GM23248 (cell line): Measurements from ENCODE around the gene IQGAP2. TPM values are rescaled to one million over a fixed set of nuclear protein-coding genes. Genes with fewer than 3 reads are reported as not detected.

Experiments
- DNase-seq: peaks from one replicate; pipeline ENCODE4 v3.0.0-alpha.2; 2015
- H2AFZ ChIP-seq: fragments of 200-600 bp; sonication (generic); 2 replicates; pipeline ENCODE4 v1.6.1; 2016; ENCODE audit warnings: antibody characterized with exemption
- H3F3A ChIP-seq: fragments of 200-600 bp; sonication (generic); 2 replicates; pipeline ENCODE4 v1.6.1; 2016; ENCODE audit warnings: mild to moderate bottlenecking, antibody characterized with exemption, mixed run types; ENCODE audit not compliant: insufficient read depth
- H3K27ac ChIP-seq: fragments of 200-600 bp; sonication (generic); 2 replicates; pipeline ENCODE4 v1.5.1; 2016; ENCODE audit warnings: mild to moderate bottlenecking
- H3K27me3 ChIP-seq: fragments of 200-600 bp; sonication (generic); replicated peaks from 2 replicates; pipeline ENCODE4 v1.6.1; 2016; ENCODE audit warnings: mild to moderate bottlenecking; ENCODE audit not compliant: insufficient read depth
- H3K36me3 ChIP-seq: fragments of 200-600 bp; sonication (generic); 2 replicates; pipeline ENCODE4 v1.6.1; 2016; ENCODE audit warnings: low read depth, mild to moderate bottlenecking
- H3K4me1 ChIP-seq: fragments of 200-600 bp; sonication (generic); 2 replicates; pipeline ENCODE4 v1.6.1; 2016; ENCODE audit warnings: mild to moderate bottlenecking; ENCODE audit not compliant: insufficient read depth
- H3K4me2 ChIP-seq: fragments of 200-600 bp; sonication (generic); one replicate; pipeline ENCODE4 v1.6.1; 2016; ENCODE audit warnings: mild to moderate bottlenecking; ENCODE audit not compliant: unreplicated experiment
- H3K4me3 ChIP-seq: fragments of 200-600 bp; sonication (generic); 2 replicates; pipeline ENCODE4 v1.5.1; 2016; ENCODE audit warnings: mild to moderate bottlenecking
- H3K79me2 ChIP-seq: fragments of 200-600 bp; sonication (generic); 2 replicates; pipeline ENCODE4 v1.6.1; 2016; ENCODE audit warnings: mild to moderate bottlenecking; ENCODE audit not compliant: insufficient read depth
- H3K9ac ChIP-seq: fragments of 200-600 bp; sonication (generic); 2 replicates; pipeline ENCODE4 v1.6.1; 2016; ENCODE audit warnings: mild to moderate bottlenecking
- H3K9me2 ChIP-seq: fragments of 200-600 bp; sonication (generic); 2 replicates; pipeline ENCODE4 v1.6.1; 2016; ENCODE audit warnings: mixed run types, mild to moderate bottlenecking, moderate library complexity; ENCODE audit not compliant: insufficient read depth
- H3K9me3 ChIP-seq: fragments of 200-600 bp; sonication (generic); one replicate; pipeline ENCODE4 v1.6.1; 2017; ENCODE audit warnings: low read depth
- H4K20me1 ChIP-seq: fragments of 200-600 bp; sonication (generic); 2 replicates; pipeline ENCODE4 v1.6.0; 2016; ENCODE audit not compliant: insufficient read depth
- EZH2 ChIP-seq: fragments of 200-600 bp; sonication (generic); IDR thresholded peaks from 2 replicates; pipeline ENCODE4 v1.6.1; 2018; ENCODE audit warnings: antibody characterized with exemption, mild to moderate bottlenecking; ENCODE audit not compliant: insufficient read depth, poor library complexity, severe bottlenecking
- EZH2phosphoT487 ChIP-seq: fragments of 200-600 bp; sonication (generic); IDR thresholded peaks from 2 replicates; pipeline ENCODE4 v1.6.1; 2018; ENCODE audit warnings: antibody characterized with exemption, moderate library complexity, mild to moderate bottlenecking, low read depth; ENCODE audit not compliant: insufficient read depth
- WGBS, 2 experiments: methylation state at CpG; one replicate each; pipeline ENCODE4 v1.1.6; 2015 to 2017; ENCODE audit warnings: low lambda C conversion rate in 2 of 2, low coverage in 1 of 2; ENCODE audit errors: missing lambda C conversion rate in 2 of 2; 5-methylcytosine and 5-hydroxymethylcytosine counted together
- in situ Hi-C: fragments of 300-500 bp; cut with MboI; formaldehyde crosslinking; loops from 2 replicates; pipeline ENCODE4 v1.15.0; 2020
- polyA plus RNA-seq: library from polyadenylated mRNA; unstranded; fragments of >200 nt; fragmentation: Nextera tagmentation; extraction: Ambion mirVana; gene quantifications from 2 replicates; pipeline ENCODE4 v1.2.1, GENCODE V29; 2016
- total RNA-seq: library from RNA; depleted of rRNA; stranded (reverse); fragments of >200 nt; shearing (Covaris generic); gene quantifications from 2 replicates; pipeline ENCODE4 v1.2.3, GENCODE V29; 2014

IQGAP2 gene
- total and polyA plus RNA-seq, 2 experiments from 2014 or later = 0.11 TPM; not detected in 1

GRCh38 chr5:76468635-76469425 lies 65.7 kb downstream of the IQGAP2 start:
- TF ChIP-seq EZH2phosphoT487 (no peak), EZH2 (no peak)
- no peaks in the 10 kb centered on the region for H3K79me2 ChIP-seq
- H3K27me3 ChIP-seq = no peaks in the 10 kb centered on the region
- no peaks in the 10 kb centered on the region for H3K36me3 ChIP-seq
- H3K4me1 ChIP-seq = no peaks in the 10 kb centered on the region
- no peak for DNase-seq
- in situ Hi-C loops = no loop called here
- no peak overlapping the region for H2AFZ ChIP-seq
- no peak overlapping the region for H3K27ac ChIP-seq
- H3K9ac ChIP-seq = no peak overlapping the region
- H3K9me2 ChIP-seq = no peaks in the 10 kb centered on the region
- no peak overlapping the region for H3K4me3 ChIP-seq
- no peaks in the 10 kb centered on the region for H4K20me1 ChIP-seq
- 57 to 59% methylated on average over 12 of the region's 12 CpGs for WGBS, 2 experiments
- H3K9me3 ChIP-seq = no peaks in the 10 kb centered on the region
- H3K4me2 ChIP-seq = no peak overlapping the region
- no peaks in the 10 kb centered on the region for H3F3A ChIP-seq

DNA sequence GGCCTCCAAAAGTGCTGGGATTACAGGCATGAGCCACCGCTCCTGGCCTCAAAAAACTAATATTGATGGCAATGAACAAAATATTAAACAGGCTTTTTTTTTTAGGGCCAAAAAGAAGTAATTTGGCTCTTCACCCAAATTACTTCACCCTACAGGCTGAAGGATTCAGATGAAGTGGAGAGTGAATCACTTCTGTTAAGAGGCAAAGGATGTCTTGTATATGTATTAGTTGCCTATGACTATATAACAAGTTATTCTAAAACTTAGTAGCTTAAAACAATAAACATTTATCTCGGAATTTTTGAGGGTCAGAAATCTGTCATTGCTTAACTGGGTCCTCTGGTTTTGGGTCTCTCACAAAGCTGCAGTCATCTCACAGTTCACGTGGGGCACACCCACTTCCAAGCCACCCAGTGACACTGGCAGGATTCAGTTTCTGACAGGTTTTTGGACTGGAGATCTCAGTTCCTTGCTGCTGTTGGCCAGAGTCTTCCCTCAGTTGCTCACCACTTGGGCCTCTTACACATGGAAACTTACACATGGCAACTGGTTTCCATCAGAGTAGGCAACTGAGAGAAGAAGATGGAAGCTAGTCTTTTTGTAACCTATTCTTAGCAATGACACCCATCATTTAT lies 66.7 kb downstream of the IQGAP2 start:
- H3K9ac ChIP-seq = no peak overlapping the region
- no peak for TF ChIP-seq EZH2phosphoT487
- TF ChIP-seq EZH2 = no peak
- H3K9me3 ChIP-seq = no peaks in the 10 kb centered on the region
- H3K79me2 ChIP-seq = no peaks in the 10 kb centered on the region
- no peak overlapping the region for H2AFZ ChIP-seq
- H3K4me3 ChIP-seq = no peak overlapping the region
- no peaks in the 10 kb centered on the region for H3K27me3 ChIP-seq
- WGBS, 2 experiments = 1 to 2% methylated on average over 3 of the region's 3 CpGs
- H3F3A ChIP-seq = no peaks in the 10 kb centered on the region
- H3K4me2 ChIP-seq = no peak overlapping the region
- in situ Hi-C loops = no loop called here
- no peak for DNase-seq
- no peaks in the 10 kb centered on the region for H3K36me3 ChIP-seq
- no peaks in the 10 kb centered on the region for H4K20me1 ChIP-seq
- no peak overlapping the region for H3K27ac ChIP-seq
- no peaks in the 10 kb centered on the region for H3K4me1 ChIP-seq
- H3K9me2 ChIP-seq = no peaks in the 10 kb centered on the region

GRCh38 chr5:76470976-76471375 lies 67.9 kb downstream of the IQGAP2 start:
- Histone ChIP-seq H3K36me3 (no peaks in the 10 kb centered on the region), H3K27me3 (no peaks in the 10 kb centered on the region), H4K20me1 (no peaks in the 10 kb centered on the region), H3K79me2 (no peaks in the 10 kb centered on the region), H3K9ac (no peak overlapping the region), H2AFZ (no peak overlapping the region), H3K9me2 (no peaks in the 10 kb centered on the region), H3K27ac (no peak overlapping the region), H3K4me1 (no peaks in the 10 kb centered on the region), H3K4me2 (no peak overlapping the region), H3F3A (no peaks in the 10 kb centered on the region), H3K9me3 (no peaks in the 10 kb centered on the region), H3K4me3 (no peak overlapping the region)
- in situ Hi-C loops = no loop called here
- TF ChIP-seq EZH2phosphoT487 = no peak
- TF ChIP-seq EZH2 = no peak
- WGBS, 2 experiments = 44 to 45% methylated on average over 3 of the region's 3 CpGs
- no peak for DNase-seq

GRCh38 chr5:76471406-76471805 lies 68.3 kb downstream of the IQGAP2 start:
- Histone ChIP-seq H3K27me3 (no peaks in the 10 kb centered on the region), H3K36me3 (no peaks in the 10 kb centered on the region), H3K9me2 (no peaks in the 10 kb centered on the region), H3K4me1 (no peaks in the 10 kb centered on the region), H3K9ac (no peak overlapping the region), H2AFZ (no peak overlapping the region), H4K20me1 (no peaks in the 10 kb centered on the region), H3K79me2 (no peaks in the 10 kb centered on the region), H3F3A (no peaks in the 10 kb centered on the region), H3K4me2 (no peak overlapping the region), H3K27ac (no peak overlapping the region), H3K9me3 (no peaks in the 10 kb centered on the region), H3K4me3 (no peak overlapping the region)
- no peak for DNase-seq
- in situ Hi-C loops = no loop called here
- no peak for TF ChIP-seq EZH2
- no peak for TF ChIP-seq EZH2phosphoT487
- 38 to 43% methylated on average over 1 of the region's 1 CpG for WGBS, 2 experiments
